Measurements from ENCODE around the gene FASN. TPM values are rescaled to one million over a fixed set of nuclear protein-coding genes. Genes with fewer than 3 reads are reported as not detected.

The FASN gene
- total RNA-seq, 4 donors from 2014 or later: 72.8 to 302 (median 143) TPM

DNA sequence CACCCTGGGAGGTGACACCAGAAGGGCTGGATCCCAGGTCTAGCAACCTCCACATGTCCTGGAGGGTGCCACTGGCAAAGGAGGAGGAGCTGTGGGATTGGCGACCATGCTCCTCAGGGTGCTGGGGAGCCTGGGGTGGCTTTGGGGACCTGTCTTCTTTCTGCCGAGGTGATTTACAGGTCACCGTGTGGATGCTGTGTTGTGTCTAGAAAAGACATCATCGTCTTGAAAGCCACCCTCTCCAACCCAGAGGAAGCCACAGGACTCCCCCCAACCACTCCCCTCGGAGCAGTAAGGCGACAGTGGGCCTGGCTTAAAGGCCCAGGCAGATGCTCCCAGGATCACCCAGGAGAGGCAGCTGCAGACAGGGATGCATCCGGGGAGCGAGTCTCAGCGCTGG is 29.7 kb upstream of the FASN start:
- no peak for TF ChIP-seq POLR2A (IDR thresholded peaks at IDR 0.05)
- TF ChIP-seq, protein P1, sequence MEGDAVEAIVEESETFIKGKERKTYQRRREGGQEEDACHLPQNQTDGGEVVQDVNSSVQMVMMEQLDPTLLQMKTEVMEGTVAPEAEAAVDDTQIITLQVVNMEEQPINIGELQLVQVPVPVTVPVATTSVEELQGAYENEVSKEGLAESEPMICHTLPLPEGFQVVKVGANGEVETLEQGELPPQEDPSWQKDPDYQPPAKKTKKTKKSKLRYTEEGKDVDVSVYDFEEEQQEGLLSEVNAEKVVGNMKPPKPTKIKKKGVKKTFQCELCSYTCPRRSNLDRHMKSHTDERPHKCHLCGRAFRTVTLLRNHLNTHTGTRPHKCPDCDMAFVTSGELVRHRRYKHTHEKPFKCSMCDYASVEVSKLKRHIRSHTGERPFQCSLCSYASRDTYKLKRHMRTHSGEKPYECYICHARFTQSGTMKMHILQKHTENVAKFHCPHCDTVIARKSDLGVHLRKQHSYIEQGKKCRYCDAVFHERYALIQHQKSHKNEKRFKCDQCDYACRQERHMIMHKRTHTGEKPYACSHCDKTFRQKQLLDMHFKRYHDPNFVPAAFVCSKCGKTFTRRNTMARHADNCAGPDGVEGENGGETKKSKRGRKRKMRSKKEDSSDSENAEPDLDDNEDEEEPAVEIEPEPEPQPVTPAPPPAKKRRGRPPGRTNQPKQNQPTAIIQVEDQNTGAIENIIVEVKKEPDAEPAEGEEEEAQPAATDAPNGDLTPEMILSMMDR (IDR thresholded peaks at IDR 0.05): no peak
- DNase-seq: no peak
- H3K9me3 ChIP-seq: no peaks in the 10 kb centered on the region
- peaks cover 0 to under 1% (median 0%) of the 10 kb centered on the region in 3 donors for H3K4me1 ChIP-seq
- intact Hi-C loops (cut with DNase I): no loop called here
- peaks cover 0 to 33% (median 0%) of the 10 kb centered on the region in 3 donors for H3K36me3 ChIP-seq
- WGBS, 2 donors: 93 to 100% methylated on average over 3 of the region's 9 CpGs
- H3K27me3 ChIP-seq: no peaks in the 10 kb centered on the region
- no peak overlapping the region for H3K4me3 ChIP-seq
- no peak overlapping the region for H3K27ac ChIP-seq

DNA sequence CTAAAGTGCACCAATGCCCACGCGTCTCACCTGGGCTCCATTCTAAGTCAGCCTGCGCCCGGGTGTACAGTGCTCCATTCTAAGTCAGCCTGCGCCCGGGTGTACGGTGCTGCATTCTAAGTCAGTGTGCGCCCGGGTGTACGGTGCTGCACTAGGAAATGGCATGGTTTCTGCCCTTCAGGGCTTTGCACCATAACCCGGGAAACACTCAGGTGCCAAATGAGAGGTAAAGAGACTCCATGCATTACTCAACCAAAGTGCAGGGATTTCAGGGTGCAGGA is 29.2 kb upstream of the FASN start:
- Histone ChIP-seq H3K36me3 (peaks cover 0 to 37% (median 0%) of the 10 kb centered on the region in 3 donors), H3K27ac (no peak overlapping the region), H3K4me1 (no peaks in the 10 kb centered on the region), H3K9me3 (no peaks in the 10 kb centered on the region), H3K27me3 (no peaks in the 10 kb centered on the region), H3K4me3 (no peak overlapping the region)
- intact Hi-C loops (cut with DNase I): no loop called here
- no CpG with 5 or more reads among the region's 11 CpGs for WGBS, 2 donors
- TF ChIP-seq POLR2A (IDR thresholded peaks at IDR 0.05): no peak
- TF ChIP-seq, protein P1 (IDR thresholded peaks at IDR 0.05): no peak
- DNase-seq: no peak

DNA sequence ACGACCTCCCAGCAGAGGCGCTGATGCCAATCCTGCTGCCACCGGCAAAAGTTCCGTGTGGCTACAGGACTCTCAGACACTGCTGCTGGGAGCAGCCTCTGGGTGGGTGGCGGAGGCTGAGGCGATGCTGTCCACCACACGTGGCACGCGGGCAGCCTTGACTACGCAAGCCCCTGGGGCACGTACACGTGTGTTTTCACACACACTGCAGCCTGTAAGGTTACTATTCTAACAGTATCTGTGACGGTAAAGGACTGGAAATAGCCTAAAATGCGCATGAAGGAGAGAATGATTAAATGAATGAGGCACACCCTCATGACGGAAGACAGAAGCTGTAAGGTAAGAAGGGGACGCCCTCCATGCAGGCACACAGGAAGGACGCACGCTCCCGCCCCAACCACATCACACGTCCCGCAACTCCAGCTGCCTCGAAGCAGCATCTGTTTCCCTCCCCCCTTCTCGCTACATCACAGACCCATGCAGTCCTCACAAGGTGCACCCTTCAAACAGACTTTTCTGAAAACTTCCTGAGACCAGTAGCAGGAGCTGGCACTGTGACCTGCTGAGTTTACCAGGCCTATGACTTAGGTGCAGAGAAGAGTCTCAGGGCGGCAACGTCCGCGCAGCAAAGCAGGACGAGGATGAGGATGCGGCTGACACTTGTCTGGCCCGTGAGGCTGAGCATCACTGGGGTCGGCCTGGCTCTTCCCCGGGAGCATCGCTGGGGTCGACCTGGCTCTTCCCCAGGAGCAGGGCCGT is 28.7 kb upstream of the FASN start:
- no peak for DNase-seq
- H3K27ac ChIP-seq: no peak overlapping the region

GRCh38 chr17:82124101-82124500 is 26.1 kb upstream of the FASN start:
- TF ChIP-seq, protein P1 (IDR thresholded peaks at IDR 0.05): no peak
- TF ChIP-seq POLR2A (IDR thresholded peaks at IDR 0.05): no peak
- Histone ChIP-seq H3K9me3 (no peaks in the 10 kb centered on the region), H3K27ac (no peak overlapping the region), H3K4me1 (no peaks in the 10 kb centered on the region), H3K4me3 (no peak overlapping the region), H3K27me3 (no peaks in the 10 kb centered on the region), H3K36me3 (peaks cover 0 to 49% (median 0%) of the 10 kb centered on the region in 3 donors)
- no peak for DNase-seq
- WGBS, 2 donors: 74 to 94% methylated on average over 4 of the region's 4 CpGs
- intact Hi-C loops (cut with DNase I): no loop called here

More for the DNA sequence above, 28.7 kb upstream of the FASN start:
- no peak overlapping the region for H3K4me3 ChIP-seq
- no peaks in the 10 kb centered on the region for H3K27me3 ChIP-seq
- no peaks in the 10 kb centered on the region for H3K4me1 ChIP-seq
- peaks cover 0 to 43% (median 0%) of the 10 kb centered on the region in 3 donors for H3K36me3 ChIP-seq
- intact Hi-C loops (cut with DNase I): no loop called here
- 80% methylated on average over 25 to 33 of the region's 35 CpGs for WGBS, 2 donors
- no peaks in the 10 kb centered on the region for H3K9me3 ChIP-seq
- TF ChIP-seq POLR2A (IDR thresholded peaks at IDR 0.05): no peak
- TF ChIP-seq, protein P1 (IDR thresholded peaks at IDR 0.05): no peak

- H3K36me3 ChIP-seq: peaks cover 0 to 36% (median 0%) of the 10 kb centered on the region in 3 donors
- 84% methylated on average over 20 to 23 of the region's 32 CpGs for WGBS, 2 donors
- H3K27me3 ChIP-seq: no peaks in the 10 kb centered on the region
- DNase-seq: no peak
- H3K4me3 ChIP-seq: no peak overlapping the region
- TF ChIP-seq POLR2A (IDR thresholded peaks at IDR 0.05): no peak
- TF ChIP-seq, protein P1 (IDR thresholded peaks at IDR 0.05): no peak
- intact Hi-C loops (cut with DNase I): no loop called here
- no peak overlapping the region for H3K27ac ChIP-seq
- H3K4me1 ChIP-seq: no peaks in the 10 kb centered on the region
- no peaks in the 10 kb centered on the region for H3K9me3 ChIP-seq
Measured at GRCh38 chr17:82121660-82122629, 23.9 kb upstream of the FASN start.
